HG02852 (cell line): ENCODE results near the gene MKI67.
A peak's percentile ranks its signal among the peaks of the same experiment; 100 is the strongest.

Source experiments
- ATAC-seq: cut with Tn5 transposase; IDR thresholded peaks from one replicate; pipeline ENCODE4 v1.9.1; 2021; ENCODE audit warnings: mild to moderate bottlenecking, moderate library complexity; ENCODE audit not compliant: unreplicated experiment

MKI67 gene

DNA sequence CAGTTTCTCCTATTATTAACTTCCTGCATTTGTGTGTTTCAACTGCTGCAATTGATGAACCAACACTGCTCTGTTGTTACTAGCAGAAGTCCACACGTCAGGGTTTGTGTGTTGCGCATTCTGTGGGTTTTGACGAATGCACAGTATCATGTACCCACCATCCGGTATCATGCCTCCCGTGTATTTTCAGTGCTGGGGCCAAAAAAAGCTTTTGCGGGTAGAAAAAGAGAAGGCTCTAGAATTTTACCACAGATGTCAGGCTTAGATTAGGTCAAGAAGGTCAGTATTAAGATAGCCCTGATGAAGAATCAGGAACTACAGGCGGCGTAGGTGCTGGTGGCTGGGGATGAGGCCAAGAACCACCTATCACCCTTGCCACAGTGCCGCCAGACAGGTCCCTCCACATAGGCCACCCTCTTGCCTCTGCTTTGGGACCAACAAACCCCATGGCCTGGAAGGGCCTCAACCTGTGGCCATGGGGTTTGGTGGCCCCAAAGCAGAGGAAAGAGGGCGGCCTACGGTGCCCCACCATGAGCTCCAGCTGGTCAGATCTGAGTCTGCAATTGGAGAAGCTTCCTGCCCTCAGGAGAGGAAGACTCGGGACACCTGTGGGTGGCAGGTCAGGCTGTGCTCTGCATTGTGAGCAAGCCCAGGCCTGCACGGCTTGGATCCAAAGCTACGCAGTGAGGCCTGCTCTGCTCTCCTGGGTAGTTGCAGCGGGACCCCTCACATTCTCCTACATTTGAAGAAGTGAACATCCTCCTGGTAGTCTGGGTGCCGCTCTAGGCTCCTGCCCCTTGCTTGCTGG, 71.9 kb downstream of the MKI67 start:
- no peak for ATAC-seq

DNA sequence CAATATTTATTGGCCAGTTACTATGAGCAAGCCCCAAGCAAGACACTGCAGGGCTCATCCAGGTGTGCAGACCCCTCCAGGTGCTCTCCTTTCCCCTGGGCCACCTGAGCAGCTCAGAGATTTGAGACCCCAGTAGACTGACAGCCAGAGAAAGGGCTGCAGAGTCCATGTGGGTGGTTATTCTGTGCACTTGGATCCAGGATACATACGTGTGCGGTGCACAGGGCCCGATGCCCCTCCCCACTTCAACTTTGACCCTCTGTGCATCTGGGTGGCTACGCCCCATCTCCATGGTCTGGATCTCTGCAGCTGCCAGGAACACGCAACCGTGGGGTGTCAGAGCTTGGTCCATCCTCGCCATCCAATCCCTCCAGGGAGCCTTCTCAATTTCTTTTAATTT, 72.9 kb downstream of the MKI67 start:
- ATAC-seq, result no peak

DNA sequence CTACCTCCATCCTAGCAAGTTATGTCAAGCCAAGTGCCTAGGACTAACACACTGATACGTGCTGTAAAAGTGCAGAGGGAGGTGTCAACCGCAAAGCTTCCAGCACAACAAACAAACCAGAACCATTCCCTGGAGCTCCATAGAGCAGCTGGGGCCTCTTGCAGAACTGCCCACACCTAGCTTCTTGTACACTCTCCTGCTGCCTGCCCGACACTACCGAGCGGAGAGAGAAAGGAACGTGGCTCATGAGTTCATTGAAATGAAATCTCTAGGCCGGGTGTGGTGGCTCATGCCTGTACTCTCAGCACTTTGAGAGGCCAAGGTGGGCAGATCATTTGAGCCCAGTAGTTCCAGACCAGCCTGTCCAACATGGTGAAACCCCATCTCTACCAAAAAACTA, 73.5 kb downstream of the MKI67 start:
- ATAC-seq, result no peak

DNA sequence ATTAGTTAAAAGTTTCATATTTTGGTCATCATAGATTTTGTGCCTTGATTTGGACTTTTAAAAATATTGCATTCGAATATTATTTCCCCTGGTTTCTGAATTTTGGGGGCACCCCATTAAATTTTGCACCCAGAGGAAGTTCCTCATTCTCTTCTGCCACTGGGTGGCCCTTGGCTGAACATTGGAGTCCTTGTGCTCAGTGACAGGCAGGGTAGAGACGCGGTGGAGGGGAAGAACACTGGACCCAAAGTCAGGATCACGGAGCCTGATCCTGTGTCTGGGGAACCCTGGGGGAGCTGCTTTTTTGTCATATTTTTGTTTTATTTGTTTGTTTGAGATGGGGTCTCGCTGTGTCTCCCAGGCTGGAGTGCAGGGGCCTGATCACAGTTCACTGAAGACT, 74.7 kb downstream of the MKI67 start:
- no peak for ATAC-seq

DNA sequence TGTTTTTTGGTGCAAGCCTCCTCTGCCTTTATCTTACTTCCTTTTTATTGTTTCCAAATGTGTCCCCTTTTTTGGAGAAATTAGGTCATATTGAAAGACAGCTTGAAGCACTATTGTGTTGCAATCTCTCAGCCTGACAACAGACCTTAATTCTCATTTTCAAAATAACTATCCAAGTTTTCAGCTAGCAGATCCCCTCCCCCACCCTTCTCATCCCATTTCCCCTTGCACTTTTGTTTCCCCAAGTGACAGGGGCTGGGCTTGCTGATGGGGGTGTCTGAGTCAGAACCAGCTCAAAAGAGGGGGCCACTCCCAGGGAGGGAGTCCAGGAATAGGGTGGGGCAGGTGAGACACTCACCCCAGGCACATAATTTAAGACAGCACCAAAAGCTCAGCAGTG, 75.3 kb downstream of the MKI67 start:
- no peak for ATAC-seq

DNA sequence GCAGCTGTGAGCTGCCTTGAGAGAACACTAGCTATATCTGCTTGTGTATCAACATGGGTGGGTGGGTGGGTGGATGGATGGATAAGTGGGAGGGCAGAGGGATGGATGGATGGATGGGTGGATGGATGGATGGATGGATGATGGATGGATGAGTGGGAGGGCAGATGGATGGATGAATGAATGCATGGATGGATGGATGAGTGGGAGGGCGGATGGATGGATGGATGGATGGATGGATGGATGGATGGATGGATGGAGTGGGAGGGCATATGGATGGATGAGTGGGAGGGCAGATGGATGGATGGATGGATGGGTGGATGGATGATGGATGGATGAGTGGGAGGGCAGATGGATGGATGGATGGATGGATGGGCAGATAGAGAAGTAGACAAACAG, 76.1 kb downstream of the MKI67 start:
- ATAC-seq, result no peak

DNA sequence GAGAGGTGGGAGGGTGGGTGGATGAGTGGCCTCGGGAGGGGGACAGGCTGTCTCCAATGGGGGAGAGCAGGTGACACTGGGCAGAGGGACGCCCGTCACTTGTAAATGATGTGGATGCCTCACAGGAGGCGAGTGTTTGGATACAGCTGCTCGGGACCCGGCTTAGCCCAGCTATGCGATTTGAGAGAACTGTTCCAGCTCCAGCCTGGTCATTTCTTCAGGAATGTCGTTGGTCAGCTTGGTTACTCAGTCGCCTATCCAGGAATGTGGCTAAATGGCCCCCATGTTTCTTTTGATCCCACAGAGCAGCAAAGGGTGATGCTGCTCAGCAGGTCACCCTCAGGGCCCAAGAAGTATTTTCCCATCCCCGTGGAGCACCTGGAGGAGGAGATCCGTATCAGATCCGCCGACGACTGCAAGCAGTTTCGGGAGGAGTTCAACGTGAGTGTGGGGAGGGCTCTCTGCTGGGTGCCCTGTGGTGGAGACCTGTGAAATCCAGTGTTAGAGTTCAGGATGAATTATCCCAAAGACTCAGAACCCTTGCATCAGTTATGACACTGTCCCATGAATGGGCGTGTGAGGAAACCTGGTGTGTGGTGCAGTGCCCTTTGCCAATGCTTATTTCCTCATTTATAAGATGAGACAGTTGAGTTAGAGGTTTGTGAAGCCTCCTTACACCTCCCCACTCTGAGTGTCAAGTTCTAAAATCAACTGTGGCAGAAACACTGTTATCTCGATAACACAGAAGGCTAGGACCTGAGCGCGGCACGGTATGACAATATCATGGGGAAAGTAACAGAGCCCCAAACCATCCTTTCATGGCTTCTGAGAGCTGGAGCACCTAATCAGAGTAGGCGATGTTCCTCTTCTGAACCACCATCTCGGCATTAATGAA, 76.8 kb downstream of the MKI67 start:
- ATAC-seq, result no peak

DNA sequence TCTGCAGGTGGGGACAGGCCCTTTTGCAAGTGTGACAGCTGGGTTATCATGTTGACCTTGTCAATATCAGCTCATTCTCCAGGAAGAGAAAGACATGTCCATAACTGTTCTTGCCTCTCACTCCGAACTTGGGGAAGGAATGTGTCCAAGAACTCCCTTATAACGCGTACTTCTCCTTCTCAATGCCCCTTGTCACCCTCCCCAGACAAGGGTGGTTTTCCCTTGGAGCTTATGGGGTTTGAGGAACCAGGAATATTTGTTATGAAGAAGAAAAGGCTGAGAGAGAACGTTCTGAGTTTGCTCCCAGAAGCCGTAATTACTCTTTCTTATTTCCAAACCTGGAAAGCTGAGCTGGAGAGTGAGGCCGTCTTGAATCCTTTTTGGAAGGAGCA, 77.4 kb downstream of the MKI67 start:
- no peak for ATAC-seq

DNA sequence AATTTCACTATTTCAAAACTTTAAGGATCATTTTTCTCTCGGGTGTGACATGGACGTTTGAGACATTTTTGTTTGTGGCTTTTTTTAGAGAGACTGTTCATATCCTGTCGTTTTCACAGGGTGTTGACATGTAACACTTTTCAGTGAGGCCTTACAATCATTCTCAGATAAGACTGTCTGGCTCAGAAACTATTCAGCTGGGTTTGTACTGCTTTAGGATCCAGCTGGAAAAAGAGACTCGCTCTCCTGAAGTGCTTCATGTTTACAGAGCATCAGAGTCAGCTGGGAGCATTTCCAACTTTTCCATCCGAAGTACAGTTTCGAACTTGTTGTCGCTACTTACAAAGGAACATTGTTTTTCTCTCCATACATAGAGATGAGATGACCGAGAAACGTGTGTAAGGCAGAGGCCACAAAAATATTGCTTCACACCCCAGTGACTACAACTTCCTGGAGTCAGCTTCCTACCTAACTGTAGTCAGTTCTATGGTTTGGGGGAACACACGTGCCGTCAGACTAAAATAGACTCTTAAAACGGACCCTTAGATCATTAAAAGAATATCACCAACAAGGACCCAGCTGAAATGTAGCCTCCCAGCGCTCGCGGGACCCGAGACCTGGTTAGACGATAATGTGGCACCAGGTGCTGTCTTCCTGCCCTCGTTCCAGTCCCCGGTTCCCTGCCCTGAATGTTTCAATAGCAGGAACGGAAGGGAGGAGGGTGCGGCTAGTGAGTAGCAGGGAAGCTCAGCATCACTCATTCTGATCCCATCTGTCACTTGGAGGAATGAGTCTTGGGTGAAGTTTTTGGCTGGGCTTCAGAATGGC, 78.0 kb downstream of the MKI67 start:
- peak; percentile 37 for ATAC-seq

DNA sequence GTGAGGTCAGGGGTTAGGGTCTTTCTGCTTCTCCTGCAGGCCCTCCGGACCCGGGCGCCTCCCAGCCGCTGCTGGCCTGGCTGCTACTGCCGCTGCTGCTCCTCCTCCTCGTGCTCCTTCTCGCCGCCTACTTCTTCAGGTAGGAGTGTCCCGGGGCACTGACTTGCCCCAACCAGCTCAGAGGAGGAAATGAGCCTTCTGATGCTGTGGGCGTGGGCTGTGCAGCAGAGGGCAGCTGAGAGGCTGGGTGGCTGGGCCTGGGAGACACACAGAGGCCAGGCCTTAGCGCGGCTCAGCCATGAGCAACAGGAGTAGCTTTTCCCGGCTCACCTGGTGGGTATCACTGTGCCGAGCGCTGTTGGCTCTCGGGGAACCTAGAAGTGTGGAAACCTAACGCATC, 78.9 kb downstream of the MKI67 start:
- peak; percentile 94 for ATAC-seq

DNA sequence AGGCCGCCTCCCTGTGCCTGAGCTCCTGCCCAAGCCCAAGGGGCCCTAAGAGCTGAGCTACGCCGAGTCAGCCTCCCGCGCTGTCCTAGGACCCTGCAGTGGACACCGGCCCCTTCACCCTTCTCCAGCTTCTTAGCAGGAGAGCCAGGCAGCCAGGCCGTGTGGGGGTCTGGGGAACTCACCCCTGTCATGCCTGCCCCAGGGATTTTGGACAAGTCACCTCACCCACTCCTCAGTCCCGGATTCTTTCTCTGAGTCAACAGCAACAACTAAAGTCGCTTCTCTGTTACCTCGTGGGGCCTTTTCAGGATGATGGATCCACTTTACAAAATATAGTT, 79.3 kb downstream of the MKI67 start:
- ATAC-seq, result peak; percentile 1
